HG03342 (cell line): ENCODE measurements around the gene ATL1.
"Not testable (repeated sequence)": the region's sequence is repeated elsewhere in the genome, so short reads cannot be mapped to it uniquely, and the experiment has no call there.

Experiments
- ATAC-seq: cut with Tn5 transposase; IDR thresholded peaks from one replicate; pipeline ENCODE4 v1.9.1; 2021; ENCODE audit warnings: mild to moderate bottlenecking, moderate library complexity; ENCODE audit not compliant: unreplicated experiment

Gene ATL1

DNA sequence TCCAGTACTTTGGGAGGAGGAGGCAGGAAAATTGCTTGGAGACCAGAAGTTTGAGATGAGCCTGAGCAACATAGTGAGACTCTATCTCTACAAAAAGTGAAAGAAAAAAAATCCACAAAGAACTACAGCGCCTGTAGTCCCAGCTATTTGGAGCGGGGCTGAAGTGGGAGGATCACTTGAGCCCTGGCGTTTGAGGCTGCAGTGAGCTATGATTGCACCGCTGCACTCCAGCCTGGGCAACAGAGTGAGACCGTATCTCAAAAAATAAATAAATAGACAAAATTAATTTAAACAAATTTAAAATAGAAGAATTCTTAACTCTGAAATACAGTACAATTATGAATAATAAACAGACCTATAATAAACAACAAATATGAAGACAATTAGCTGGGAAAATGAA lies 40.9 kb downstream of the ATL1 start:
- ATAC-seq, result no peak

DNA sequence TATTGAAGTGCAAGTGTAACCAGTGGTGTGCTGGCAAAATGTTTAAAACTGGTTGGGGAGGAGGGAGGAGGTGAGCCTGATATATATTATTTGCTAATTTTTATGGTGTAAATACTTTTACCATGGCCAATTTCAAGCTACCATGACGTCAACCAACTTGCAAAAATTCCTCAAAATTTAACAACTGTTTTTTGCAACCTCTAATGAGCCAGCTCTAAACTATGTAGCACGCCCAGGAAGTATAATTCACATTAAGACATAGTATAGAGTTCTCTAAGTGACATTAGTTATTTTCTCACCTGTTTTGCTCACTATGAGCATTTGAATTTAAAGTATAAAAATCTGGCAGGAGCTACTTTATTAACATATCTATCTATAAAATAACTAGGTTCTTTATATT lies 41.4 kb downstream of the ATL1 start:
- ATAC-seq, result no peak

DNA sequence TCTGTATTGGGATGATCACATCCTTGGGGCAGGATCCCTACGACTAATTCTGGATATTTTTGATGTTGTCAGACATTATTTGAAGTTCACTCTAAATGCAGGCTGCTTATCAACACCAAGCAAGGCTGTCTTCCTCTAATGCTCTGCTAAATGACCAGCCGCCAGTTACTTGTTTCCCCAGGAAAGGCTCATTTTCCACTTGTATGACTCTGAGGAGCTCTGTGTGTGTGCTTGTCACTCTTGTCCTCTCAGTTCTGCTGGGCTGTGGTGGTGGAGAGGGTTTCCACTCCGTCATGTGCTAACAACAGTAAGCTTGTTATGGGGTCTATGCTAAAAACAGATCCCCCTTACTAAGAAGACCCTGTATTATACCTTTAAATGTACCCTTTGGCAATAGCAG lies 42.1 kb downstream of the ATL1 start:
- no peak for ATAC-seq

DNA sequence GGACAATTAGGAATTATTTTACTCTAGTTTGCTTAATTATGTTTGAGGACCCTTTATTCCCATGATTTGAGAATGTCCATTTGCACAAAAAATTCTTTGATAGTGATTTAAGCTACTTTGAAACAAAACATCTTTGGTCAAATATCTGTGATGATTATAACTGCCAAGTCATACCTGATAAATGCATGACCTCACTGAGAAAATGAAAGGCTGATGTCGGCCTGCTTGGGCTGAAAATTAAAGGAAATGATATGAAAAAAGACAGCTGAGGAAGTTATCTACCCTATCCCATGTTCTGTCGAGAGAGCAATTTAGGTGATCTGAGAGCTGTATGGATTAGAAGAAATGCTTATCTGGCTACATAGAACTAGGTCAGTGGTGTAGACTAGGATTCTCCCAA lies 43.6 kb downstream of the ATL1 start:
- ATAC-seq, result no peak

DNA sequence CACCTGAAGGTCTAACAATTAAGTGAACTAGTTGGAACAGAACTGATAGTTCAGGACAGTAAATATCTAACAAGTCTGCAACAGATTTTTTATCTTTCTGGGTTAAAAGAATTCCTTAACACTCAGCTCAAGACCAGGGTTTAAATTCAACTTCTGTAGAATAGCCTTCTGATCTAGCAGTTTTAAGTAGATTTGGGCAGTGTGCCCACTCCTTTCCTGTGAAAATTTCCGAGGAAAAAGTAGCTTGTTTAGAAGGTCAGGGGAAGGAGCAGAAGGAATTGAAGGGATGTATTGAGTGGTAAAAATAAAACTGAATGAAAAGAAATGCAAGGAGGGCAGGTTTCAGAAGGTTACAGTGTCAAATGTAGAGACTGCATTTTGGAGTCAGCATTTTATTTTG lies 45.8 kb downstream of the ATL1 start:
- ATAC-seq, result no peak

DNA sequence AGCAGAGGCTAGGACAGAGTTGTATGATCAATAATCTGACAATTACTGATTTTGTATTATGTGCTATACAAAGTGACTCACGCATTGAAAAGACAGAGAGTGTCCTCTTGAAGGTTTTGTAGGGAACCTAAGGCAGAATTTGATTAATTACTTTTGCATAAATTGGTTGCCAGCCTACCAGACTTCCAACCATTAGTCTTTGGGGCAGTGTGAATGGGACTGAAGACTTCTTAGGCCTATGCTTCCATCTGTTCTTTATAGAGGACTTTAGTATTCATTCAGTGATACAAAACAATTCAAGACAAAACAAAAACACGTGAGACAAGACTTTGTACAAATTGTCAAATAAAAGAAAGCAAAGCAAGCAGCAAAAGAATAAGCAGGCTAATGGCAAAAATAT lies 46.5 kb downstream of the ATL1 start:
- ATAC-seq, result no peak

DNA sequence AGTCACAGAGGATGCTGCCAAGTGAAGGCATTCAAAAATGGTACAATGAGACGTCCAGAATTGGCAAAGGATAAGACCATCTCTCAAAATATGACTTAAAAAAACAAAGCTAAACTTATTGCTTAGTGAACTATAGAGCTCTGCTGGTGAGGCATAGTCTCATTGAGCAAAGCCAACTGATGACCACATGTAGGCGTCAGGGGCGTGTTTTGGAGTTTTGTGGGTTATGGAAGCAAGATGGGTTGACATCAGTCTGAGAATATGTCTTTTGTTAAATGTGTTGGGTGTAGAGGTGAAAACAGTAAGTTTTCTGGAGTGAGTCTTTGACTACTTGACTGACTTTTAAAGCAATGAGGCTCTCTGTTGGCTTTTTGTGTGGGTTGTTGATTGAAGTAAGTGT lies 47.2 kb downstream of the ATL1 start:
- ATAC-seq, result no peak

DNA sequence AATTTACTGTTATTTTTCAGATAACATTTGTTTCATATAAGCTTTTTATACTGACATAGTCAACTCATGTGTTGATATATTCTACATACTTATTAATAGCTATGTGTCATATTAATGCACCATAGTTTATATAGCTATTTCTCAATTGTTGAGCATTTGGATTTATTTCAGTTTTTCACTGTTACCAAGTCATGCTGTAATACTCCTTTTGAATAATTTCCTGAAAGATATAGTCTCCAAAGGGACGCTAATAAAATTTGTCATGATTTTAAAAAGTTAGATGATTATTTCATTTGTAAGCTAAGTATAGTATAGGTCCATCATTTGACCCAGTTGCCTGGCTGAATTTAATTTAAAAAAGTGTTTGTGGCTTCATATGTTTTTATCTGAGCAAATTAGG lies 47.8 kb downstream of the ATL1 start:
- no peak for ATAC-seq

DNA sequence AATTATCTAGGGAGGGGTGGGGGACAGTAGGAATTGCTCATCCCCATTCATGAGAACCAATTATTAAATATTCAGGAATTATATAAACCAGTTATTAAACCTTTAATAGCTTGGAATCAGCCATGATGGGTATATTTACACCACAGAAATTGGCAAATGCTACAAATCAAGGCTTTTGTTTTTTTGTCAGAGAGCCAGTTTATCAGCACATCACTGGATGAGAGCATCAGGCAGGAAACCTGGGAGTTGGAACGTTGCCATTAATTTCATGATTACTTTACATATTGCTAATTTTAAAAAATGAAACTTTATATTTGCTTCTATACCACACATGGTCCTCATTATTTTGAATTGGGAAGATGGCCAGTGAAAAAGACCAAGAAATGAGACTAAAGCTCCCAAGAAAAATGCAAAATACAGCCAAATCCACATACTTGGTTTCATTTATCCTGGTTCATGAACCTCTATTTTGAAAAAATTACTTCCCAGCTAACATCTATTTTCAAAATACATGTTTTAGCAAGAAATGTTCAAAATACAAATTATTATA lies 48.4 kb downstream of the ATL1 start:
- no peak for ATAC-seq

DNA sequence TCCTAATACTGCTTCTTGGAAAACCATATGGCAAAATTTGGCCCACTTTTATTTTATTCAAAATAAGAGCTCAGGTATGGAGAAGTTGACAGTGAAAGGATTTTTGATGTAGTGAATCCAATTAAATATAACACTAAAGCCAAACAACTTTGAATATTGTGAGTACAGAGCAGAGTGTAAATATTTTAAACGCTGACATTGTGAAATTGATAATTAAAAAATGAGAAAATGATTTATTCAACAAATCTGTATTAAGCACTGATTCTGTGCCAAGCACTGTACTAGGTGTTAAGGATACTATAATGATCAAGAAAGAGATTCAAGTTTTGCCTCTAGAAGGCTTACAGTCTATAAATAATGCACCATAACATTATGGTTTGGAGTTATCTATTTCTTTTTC lies 50.5 kb downstream of the ATL1 start:
- ATAC-seq, result no peak

DNA sequence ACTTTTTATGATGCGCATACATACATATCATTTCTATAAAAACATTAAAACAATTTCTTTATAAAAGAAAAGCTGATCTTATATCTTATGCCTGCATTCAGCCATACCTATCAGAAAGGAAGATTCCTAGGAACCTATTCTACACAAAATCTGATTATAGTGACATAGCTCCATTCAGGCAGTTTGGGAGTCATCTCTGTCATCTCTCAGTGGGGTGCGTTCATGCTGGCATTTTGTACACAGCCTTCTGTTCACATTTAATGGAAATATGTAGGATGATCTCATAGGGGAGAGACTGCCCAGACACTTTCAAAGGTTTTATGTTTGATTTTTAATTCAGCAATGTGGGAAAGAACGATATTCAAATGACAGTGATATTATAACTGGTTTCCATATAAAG lies 52.9 kb downstream of the ATL1 start:
- no peak for ATAC-seq

DNA sequence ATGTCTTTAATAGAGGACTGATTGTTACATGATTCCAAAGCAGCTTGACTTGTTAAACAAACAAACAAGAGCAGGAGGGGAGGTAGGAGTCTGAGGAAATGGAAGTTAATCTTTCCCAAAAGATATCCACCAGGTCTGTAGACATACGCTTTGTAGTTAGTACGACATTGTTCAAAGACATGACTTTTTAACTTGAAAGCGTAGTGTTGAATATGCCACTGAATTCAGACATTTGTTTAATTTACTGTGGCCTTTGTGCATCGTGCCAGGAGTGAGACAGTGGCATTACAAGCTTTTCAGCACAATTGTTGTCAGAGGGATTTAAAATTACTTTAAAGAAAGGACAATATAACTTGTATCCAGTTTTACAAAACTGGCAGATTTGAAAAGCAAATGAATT lies 55.1 kb downstream of the ATL1 start:
- ATAC-seq, result no peak

DNA sequence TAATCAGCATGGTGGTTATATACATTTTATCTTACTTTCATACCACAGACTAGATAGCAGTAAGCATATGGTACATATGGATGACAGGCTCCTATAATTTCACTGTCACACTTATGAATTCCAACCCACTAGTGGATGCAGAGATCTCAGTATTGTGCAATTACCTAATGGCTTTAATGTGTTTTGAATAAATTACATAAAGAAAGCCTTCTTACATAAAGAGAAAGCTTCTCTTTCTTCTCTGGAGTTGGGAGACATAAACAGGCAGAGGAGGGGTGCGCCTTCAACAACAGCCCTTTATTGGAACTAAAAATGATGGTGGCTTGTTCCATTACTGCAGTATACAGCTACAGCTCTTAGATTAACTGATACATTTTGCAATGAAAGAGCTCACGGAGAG lies 55.6 kb downstream of the ATL1 start:
- no peak for ATAC-seq

DNA sequence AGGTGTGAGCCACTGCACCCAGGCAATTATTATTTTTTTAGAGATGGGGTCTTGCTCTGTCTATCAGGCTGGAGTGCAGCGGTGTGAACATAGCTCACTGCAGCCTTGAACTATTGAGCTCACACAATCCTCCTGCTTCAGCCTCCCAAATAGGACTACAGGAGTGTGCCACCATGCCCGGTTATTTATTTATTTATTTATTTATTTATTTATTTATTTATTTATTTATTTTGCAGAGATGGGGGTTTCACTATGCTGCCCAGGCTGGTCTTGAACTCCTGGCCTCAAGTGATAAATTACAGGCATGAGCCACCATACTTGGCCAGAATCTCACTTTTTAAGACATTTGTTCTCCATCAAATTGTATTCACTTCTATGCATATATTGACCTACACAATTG lies 56.3 kb downstream of the ATL1 start:
- no peak for ATAC-seq

DNA sequence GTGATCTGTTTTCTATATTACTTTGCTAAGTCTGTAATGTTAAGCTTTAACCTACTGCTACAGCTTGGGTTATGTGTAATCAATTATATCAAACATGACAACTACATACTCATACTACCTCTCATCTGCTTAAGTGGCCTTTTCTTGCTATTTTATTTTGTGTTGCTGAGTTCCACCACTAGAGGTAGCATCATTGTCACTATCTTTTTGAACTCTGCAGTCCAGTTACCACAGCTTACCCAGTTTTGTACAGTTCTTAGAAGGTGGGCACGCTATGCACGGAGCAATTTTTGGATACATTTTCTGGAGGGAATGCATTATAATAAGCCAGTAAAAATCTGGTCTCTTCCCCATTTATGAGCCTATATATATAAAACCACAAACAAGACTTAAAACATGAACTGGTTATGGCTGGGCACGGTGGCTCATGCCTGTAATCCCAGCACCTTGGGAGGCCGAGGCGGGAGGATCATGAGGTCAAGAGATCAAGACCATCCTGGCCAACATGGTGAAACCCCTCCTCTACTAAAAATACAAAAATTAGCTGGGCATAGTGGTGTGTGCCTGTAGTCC lies 59.7 kb downstream of the ATL1 start:
- no peak for ATAC-seq

DNA sequence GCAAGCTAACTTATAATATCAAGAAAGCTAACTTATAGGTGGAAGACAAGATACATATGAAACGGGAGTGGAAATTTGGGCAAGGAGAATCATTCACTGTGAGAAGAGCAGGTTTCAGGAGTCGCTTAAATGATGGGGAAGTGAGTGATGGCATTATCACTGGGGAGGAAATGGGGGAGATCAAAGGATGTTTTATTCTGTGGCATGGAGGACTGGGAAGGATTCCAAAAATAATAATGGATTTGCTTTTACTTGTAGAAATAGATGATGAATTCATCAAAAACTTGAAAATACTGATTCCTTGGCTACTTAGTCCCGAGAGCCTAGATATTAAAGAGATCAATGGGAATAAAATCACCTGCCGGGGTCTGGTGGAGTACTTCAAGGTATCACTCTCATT lies 60.4 kb downstream of the ATL1 start:
- ATAC-seq, result no peak

DNA sequence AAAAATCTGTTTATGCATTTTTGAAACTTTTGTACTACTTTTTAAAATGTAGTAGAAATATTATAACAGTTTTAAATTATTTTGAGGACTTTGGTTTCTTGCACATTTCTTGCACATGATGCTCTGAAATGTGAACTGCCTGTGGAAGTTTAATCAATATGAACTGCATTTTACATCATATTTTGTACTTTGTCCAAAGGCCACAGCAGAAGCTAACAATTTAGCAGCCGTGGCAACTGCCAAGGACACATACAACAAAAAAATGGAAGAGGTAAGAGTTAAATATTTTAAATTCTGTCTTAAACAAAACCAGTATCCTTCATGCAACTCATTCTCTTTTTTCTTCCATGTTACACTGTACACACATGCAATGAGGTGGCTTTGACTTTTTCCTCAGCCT lies 63.0 kb downstream of the ATL1 start:
- no peak for ATAC-seq

DNA sequence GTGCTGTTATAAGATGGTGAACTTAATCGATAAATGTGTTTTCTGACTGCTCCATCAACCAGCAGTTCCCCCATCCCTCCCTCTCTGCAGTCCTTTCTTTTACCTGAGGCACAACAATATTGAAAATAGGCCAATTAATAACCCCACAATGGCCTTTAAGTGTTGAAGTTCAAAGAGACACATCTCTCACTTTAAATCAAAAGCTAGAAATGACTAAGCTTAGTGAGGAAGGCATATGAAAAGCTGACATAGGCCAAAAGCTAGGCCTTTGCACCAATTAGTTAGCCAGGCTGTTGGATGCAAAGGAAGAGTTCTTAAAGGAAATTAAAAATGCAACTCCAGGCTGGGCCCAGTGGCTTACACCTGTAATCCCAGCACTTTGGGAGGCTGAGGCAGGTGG lies 64.5 kb downstream of the ATL1 start:
- ATAC-seq, result no peak

DNA sequence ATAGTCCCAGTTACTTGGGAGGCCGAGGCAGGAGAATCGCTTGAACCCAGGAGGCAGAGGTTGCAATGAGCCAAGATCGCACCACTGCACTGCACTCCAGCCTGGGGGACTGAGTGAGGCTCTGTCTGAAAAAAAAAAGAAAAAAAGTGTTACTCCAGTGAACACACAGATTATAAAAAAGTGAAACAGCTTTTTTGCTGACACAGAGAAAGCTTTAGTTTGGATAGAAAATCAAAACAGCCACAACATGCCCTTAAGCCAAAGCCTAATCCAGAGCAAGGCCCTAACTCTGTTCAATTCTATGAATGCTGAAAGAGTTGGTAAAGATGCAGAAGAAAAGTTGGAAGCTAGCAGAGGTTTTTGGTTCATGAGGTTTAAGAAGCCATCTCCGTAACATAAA lies 65.0 kb downstream of the ATL1 start:
- ATAC-seq, result not testable (repeated sequence)

DNA sequence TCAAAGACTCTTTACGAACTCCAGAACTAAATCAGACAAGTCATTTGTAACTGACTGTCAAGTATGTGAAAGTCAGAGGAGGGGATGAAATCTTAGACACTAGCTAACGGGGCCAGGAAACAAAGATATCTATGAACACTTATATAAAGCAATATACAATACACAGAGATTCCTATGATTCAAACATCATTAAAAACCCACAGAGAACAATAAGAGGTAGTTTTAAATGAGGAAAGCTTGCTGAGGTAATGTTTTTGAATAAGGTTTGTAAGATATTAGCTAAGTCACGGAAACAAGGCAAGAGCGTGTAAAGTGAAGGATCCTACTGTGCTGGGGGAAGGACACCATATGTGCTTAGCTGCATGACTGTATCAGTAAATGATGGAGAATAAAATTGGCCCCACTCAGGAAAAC lies 71.5 kb downstream of the ATL1 start:
- no peak for ATAC-seq

DNA sequence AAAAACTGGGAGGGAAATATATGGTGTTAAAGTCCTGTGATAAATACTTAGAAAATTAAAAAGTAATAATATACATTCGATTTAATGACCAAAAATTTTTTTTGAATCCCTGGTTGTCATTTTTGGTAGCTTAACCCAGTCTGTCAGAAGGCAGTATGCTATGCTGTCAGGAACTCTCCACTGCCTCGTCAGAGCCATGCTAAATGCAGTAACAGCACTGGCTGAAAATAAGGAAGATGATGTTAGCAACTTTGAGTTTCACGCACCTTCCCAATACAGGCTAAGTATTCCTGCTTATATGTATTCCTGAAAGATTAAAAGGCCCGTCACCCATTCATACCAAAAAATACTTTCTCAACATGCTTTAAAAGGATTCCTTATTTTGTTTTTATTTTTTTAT lies 74.0 kb downstream of the ATL1 start:
- ATAC-seq, result no peak

DNA sequence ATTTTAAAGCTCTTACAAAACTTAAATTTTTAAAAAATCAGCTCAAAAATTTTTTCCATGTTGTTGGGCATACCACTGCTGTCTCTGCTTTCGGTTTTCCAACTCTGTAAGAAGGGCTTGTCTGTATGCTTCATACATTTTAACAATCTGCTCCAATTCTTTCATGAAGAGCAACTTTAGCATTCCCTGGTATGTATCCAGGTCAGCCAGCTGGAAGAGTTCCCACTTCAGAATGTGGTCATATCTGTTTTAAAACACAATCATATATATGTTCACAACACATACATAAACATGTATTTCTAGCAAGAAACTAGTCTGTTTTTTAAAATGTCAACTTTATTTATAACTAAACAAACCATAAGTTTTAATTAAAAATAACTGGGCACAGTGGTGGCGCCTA lies 75.2 kb downstream of the ATL1 start:
- ATAC-seq, result no peak

DNA sequence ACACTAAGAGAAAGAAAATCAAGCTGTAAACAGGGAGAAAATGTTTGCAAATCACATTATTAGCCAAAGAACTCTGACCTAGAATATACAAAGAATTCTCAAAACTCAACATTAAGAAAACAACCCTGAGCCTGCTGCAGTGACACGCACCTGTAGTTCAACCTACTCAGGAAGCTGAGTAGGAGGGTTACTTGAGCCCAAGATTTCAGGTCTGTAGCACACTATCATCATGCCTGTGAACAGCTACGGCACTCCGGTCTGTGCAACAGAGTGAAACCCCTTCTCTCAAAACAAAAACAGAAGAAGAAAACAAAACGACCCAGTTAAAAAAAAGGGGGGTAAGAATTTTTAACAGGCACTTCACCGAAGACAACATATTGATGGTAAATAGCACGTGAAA lies 87.3 kb downstream of the ATL1 start:
- peak; percentile 83 for ATAC-seq

DNA sequence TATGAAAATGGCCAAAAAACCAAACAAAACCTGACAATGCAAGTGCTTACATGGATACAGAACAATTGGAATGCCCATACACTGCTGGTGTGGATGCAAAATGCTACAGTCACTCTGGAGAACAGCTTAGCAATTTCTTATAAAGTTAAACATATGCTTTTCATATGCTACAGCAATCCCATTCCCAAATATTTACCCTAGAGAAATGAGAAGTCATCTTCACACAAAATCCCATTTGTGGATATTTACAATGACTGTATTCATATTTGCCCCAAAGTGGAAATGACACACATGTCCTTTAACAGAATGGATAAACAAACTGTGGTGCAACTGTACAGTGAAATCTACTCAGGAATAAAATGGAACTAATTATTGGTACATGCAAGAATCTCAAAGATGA lies 87.8 kb downstream of the ATL1 start:
- ATAC-seq, result no peak
